ENCODE data around the gene GLRX.

DNA sequence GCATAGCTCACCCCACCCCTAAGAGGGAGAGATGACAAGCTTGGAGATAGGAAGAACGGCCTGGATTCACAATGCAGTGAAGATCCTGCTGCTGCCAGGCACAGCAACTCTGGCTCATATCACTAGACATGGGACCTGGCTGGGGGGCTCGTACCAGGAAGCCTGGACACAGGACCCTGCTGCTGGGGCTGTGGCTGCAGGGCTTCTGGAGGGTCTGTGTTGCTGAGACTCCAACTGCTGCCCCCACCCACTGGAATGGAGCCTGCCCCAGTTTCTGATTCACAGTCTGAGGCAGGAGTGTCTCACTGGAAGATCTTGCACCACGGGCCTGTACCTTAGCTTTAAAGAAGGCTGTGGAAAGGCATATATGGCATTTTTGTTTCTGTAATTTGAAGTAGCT is 31.0 kb upstream of the GLRX start:
- TF ChIP-seq, protein P1, sequence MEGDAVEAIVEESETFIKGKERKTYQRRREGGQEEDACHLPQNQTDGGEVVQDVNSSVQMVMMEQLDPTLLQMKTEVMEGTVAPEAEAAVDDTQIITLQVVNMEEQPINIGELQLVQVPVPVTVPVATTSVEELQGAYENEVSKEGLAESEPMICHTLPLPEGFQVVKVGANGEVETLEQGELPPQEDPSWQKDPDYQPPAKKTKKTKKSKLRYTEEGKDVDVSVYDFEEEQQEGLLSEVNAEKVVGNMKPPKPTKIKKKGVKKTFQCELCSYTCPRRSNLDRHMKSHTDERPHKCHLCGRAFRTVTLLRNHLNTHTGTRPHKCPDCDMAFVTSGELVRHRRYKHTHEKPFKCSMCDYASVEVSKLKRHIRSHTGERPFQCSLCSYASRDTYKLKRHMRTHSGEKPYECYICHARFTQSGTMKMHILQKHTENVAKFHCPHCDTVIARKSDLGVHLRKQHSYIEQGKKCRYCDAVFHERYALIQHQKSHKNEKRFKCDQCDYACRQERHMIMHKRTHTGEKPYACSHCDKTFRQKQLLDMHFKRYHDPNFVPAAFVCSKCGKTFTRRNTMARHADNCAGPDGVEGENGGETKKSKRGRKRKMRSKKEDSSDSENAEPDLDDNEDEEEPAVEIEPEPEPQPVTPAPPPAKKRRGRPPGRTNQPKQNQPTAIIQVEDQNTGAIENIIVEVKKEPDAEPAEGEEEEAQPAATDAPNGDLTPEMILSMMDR (IDR thresholded peaks at IDR 0.05), result no peak
- no peak for TF ChIP-seq POLR2A (IDR thresholded peaks at IDR 0.05)

All from heart left ventricle (tissue), 13 donors.